ENCODE data around the gene GNG8. TPM values are rescaled to one million over a fixed set of nuclear protein-coding genes. Genes with fewer than 3 reads are reported as not detected.

GNG8 gene
- polyA plus RNA-seq, 1 donor from 2014 or later = not detected

DNA sequence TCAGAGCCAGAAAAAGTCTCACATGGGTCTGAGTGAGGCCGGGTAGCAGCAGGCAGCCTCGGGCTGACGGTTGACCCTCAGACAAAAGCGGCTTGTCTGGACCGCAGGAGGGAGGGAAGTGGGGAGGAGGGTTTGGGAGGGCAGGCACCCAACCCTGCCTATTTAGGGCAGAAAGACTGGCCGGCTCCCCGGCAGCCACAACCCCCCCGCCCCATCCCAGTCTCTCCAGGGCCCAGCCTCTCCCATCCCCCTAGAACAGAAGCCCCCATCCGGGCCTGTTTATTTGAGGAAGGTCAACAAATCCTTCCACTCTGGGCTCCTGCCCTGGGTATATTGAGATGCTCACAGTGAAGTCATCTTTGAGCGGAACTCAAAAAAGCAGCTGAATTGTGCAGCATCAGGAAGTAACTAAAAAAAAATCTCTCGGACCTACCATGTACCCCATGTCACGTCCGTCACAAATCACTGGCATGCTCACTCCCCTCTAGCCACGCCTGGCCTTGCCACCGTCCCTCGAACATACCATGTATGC is 18.7 kb upstream of the GNG8 start:
- peaks cover 8% of the 10 kb centered on the region for H3K27me3 ChIP-seq (ENCODE audit: insufficient read depth, low read depth, low read length)
- H2AFZ ChIP-seq (ENCODE audit: low read depth, low read length) = no peak overlapping the region
- peaks cover 12% of the 10 kb centered on the region for H3K79me2 ChIP-seq (replicated peaks; ENCODE audit: insufficient read depth, low read length)
- no peak for TF ChIP-seq TAF1 (IDR thresholded peaks at IDR 0.05; ENCODE audit: low read depth)
- TF ChIP-seq EZH2 (IDR thresholded peaks at IDR 0.05; ENCODE audit: borderline replicate concordance, insufficient read depth, low read length, poor library complexity, severe bottlenecking) = no peak
- TF ChIP-seq POLR2AphosphoS5 (IDR thresholded peaks at IDR 0.05) = no peak
- TF ChIP-seq, protein P1, sequence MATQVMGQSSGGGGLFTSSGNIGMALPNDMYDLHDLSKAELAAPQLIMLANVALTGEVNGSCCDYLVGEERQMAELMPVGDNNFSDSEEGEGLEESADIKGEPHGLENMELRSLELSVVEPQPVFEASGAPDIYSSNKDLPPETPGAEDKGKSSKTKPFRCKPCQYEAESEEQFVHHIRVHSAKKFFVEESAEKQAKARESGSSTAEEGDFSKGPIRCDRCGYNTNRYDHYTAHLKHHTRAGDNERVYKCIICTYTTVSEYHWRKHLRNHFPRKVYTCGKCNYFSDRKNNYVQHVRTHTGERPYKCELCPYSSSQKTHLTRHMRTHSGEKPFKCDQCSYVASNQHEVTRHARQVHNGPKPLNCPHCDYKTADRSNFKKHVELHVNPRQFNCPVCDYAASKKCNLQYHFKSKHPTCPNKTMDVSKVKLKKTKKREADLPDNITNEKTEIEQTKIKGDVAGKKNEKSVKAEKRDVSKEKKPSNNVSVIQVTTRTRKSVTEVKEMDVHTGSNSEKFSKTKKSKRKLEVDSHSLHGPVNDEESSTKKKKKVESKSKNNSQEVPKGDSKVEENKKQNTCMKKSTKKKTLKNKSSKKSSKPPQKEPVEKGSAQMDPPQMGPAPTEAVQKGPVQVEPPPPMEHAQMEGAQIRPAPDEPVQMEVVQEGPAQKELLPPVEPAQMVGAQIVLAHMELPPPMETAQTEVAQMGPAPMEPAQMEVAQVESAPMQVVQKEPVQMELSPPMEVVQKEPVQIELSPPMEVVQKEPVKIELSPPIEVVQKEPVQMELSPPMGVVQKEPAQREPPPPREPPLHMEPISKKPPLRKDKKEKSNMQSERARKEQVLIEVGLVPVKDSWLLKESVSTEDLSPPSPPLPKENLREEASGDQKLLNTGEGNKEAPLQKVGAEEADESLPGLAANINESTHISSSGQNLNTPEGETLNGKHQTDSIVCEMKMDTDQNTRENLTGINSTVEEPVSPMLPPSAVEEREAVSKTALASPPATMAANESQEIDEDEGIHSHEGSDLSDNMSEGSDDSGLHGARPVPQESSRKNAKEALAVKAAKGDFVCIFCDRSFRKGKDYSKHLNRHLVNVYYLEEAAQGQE (IDR thresholded peaks at IDR 0.05; ENCODE audit: borderline replicate concordance) = no peak
- no peak for TF ChIP-seq EP300 (conservative IDR thresholded peaks at IDR 0.05; ENCODE audit: poor library complexity, severe bottlenecking)
- TF ChIP-seq, protein P2, sequence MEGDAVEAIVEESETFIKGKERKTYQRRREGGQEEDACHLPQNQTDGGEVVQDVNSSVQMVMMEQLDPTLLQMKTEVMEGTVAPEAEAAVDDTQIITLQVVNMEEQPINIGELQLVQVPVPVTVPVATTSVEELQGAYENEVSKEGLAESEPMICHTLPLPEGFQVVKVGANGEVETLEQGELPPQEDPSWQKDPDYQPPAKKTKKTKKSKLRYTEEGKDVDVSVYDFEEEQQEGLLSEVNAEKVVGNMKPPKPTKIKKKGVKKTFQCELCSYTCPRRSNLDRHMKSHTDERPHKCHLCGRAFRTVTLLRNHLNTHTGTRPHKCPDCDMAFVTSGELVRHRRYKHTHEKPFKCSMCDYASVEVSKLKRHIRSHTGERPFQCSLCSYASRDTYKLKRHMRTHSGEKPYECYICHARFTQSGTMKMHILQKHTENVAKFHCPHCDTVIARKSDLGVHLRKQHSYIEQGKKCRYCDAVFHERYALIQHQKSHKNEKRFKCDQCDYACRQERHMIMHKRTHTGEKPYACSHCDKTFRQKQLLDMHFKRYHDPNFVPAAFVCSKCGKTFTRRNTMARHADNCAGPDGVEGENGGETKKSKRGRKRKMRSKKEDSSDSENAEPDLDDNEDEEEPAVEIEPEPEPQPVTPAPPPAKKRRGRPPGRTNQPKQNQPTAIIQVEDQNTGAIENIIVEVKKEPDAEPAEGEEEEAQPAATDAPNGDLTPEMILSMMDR (IDR thresholded peaks at IDR 0.05; ENCODE audit: poor library complexity, severe bottlenecking) = no peak
- no peak overlapping the region for H3K9ac ChIP-seq (ENCODE audit: low read length)
- no peak overlapping the region for H3K27ac ChIP-seq (ENCODE audit: low read length)
- H3K36me3 ChIP-seq (ENCODE audit: insufficient read depth, low read length) = no peaks in the 10 kb centered on the region
- no peaks in the 10 kb centered on the region for H3F3A ChIP-seq (ENCODE audit: insufficient read depth, low read length, poor library complexity, severe bottlenecking)
- H3K9me3 ChIP-seq (ENCODE audit: low read length) = no peaks in the 10 kb centered on the region
- no peak overlapping the region for H3K4me3 ChIP-seq (ENCODE audit: low read length)
- no peak overlapping the region for H3K4me2 ChIP-seq (ENCODE audit: low read length)
- H4K20me1 ChIP-seq (ENCODE audit: insufficient read depth) = no peaks in the 10 kb centered on the region
- no peaks in the 10 kb centered on the region for H3K9me2 ChIP-seq (ENCODE audit: insufficient read depth, low read length)

DNA sequence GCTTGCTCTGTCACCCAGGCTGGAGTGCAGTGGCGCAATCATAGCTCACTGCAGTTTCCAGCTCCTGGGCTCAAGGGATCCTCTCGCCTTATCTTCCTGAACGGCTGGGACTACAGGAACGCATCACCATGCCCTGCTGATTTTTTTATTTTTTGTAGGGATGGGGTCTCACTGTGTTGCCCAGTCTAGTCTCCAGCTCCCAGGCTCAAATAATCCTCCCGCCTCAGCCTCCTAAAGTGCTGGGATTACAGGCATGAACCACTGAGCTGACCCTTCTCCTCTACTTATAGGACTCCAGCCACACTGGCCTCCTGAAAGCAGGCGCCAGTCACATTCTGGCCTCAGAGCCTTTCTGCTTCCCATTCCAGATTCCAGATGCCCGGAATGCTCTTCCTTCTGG is 14.4 kb upstream of the GNG8 start:
- no peaks in the 10 kb centered on the region for H4K20me1 ChIP-seq (ENCODE audit: insufficient read depth)
- no peak overlapping the region for H3K4me2 ChIP-seq (ENCODE audit: low read length)
- no peaks in the 10 kb centered on the region for H3F3A ChIP-seq (ENCODE audit: insufficient read depth, low read length, poor library complexity, severe bottlenecking)
- no peaks in the 10 kb centered on the region for H3K9me3 ChIP-seq (ENCODE audit: low read length)
- TF ChIP-seq, protein P1 (IDR thresholded peaks at IDR 0.05; ENCODE audit: borderline replicate concordance) = no peak
- TF ChIP-seq TAF1 (IDR thresholded peaks at IDR 0.05; ENCODE audit: low read depth) (no peak), MXI1 (conservative IDR thresholded peaks at IDR 0.05; ENCODE audit: poor library complexity, severe bottlenecking) (no peak), EP300 (conservative IDR thresholded peaks at IDR 0.05; ENCODE audit: poor library complexity, severe bottlenecking) (no peak), RAD21 (conservative IDR thresholded peaks at IDR 0.05) (no peak), SMC3 (conservative IDR thresholded peaks at IDR 0.05; ENCODE audit: poor library complexity) (no peak), EZH2 (IDR thresholded peaks at IDR 0.05; ENCODE audit: borderline replicate concordance, insufficient read depth, low read length, poor library complexity, severe bottlenecking) (no peak), POLR2AphosphoS5 (IDR thresholded peaks at IDR 0.05) (no peak)
- TF ChIP-seq, protein P2 (IDR thresholded peaks at IDR 0.05; ENCODE audit: poor library complexity, severe bottlenecking) = no peak
- peaks cover 14% of the 10 kb centered on the region for H3K27me3 ChIP-seq (ENCODE audit: insufficient read depth, low read depth, low read length)
- H3K36me3 ChIP-seq (ENCODE audit: insufficient read depth, low read length) = no peaks in the 10 kb centered on the region
- no peaks in the 10 kb centered on the region for H3K79me2 ChIP-seq (replicated peaks; ENCODE audit: insufficient read depth, low read length)
- no peak overlapping the region for H3K4me3 ChIP-seq (ENCODE audit: low read length)
- H3K9me2 ChIP-seq (ENCODE audit: insufficient read depth, low read length) = no peaks in the 10 kb centered on the region
- H3K9ac ChIP-seq (ENCODE audit: low read length) = no peak overlapping the region
- H3K27ac ChIP-seq (ENCODE audit: low read length) = no peak overlapping the region
- H2AFZ ChIP-seq (ENCODE audit: low read depth, low read length) = no peak overlapping the region
